Endothelial cell of umbilical vein (primary cell): ENCODE data around the gene MNS1. TPM values are rescaled to one million over a fixed set of nuclear protein-coding genes. Genes with fewer than 3 reads are reported as not detected.

Experiments used
- BruUV-seq: library from RNA; stranded (reverse); fragments of 400-500 nt; replicated peaks from 2 replicates; lab custom pipeline; 2021; lab: Mats Ljungman, UMichigan
- CTCF ChIA-PET: fragments of 300-600, 350-600 bp; sonication (Branson Sonifier 250); formaldehyde crosslinking; loops from one replicate; lab custom pipeline; 2021; ENCODE audit warnings: antibody characterized with exemption, inconsistent platforms; lab: Charles Lee
- POLR2A ChIA-PET: fragments of 300-600, 350-600 bp; sonication (Branson Sonifier 250); formaldehyde crosslinking; loops from one replicate; lab custom pipeline; 2021; ENCODE audit warnings: antibody characterized with exemption, inconsistent platforms; lab: Charles Lee
- DNase-seq: peaks from one replicate; pipeline ENCODE4 v3.0.0-alpha.2; 2011; ENCODE audit warnings: low read depth, low spot score
- FAIRE-seq: peaks from 2 replicates; lab custom pipeline; 2011; peaks lifted over from hg19 to GRCh38; lab: Jason Lieb, UNC
- H2AFZ ChIP-seq: 2 replicates; pipeline ENCODE4 v1.6.0; 2012; ENCODE audit warnings: low read depth, low read length, control low read depth, inconsistent platforms
- H3K27ac ChIP-seq: 2 replicates; pipeline ENCODE4 v1.5.1; 2011; ENCODE audit warnings: low read depth, mild to moderate bottlenecking, control low read depth, low read length, moderate library complexity; ENCODE audit not compliant: insufficient read depth
- H3K27me3 ChIP-seq, 2 experiments: 2 replicates each; pipeline versions ENCODE4 v1.6.0 to v1.6.1; 2011; ENCODE audit warnings: low read length in 2 of 2, mixed read lengths in 1 of 2; ENCODE audit not compliant: control insufficient read depth in 2 of 2, insufficient read depth in 2 of 2
- H3K36me3 ChIP-seq, 2 experiments: 2 replicates in 1 of 2; 3 replicates in 1 of 2; pipeline ENCODE4 v1.5.1; 2011; ENCODE audit warnings: low read length in 2 of 2, mild to moderate bottlenecking in 1 of 2, moderate library complexity in 1 of 2; ENCODE audit not compliant: control insufficient read depth in 2 of 2, insufficient read depth in 2 of 2; ENCODE audit errors: extremely low read depth in 1 of 2
- H3K4me1 ChIP-seq: 3 replicates; pipeline ENCODE4 v1.5.1; 2011; ENCODE audit warnings: mild to moderate bottlenecking, low read length; ENCODE audit not compliant: control insufficient read depth, insufficient read depth; ENCODE audit errors: extremely low read depth
- H3K4me2 ChIP-seq: 2 replicates; pipeline ENCODE4 v1.6.1; 2011; ENCODE audit warnings: low read length, control low read depth, mixed read lengths; ENCODE audit not compliant: insufficient read depth
- H3K4me3 ChIP-seq, 3 experiments: fragments of 200-600 bp in 1 of 3; sonication (generic), shearing (Covaris generic) in 1 of 3; replicated peaks in 1 of 3; 2 replicates each; pipeline ENCODE4 v1.5.1; 2011 to 2016; ENCODE audit warnings: control low read depth in 3 of 3, low read length in 3 of 3, mild to moderate bottlenecking in 2 of 3, inconsistent platforms in 1 of 3, low read depth in 1 of 3, moderate library complexity in 1 of 3; ENCODE audit not compliant: insufficient read depth in 1 of 3
- H3K79me2 ChIP-seq: 2 replicates; pipeline ENCODE4 v1.6.0; 2012; ENCODE audit warnings: low read length, inconsistent platforms; ENCODE audit not compliant: control insufficient read depth, insufficient read depth
- H3K9ac ChIP-seq: replicated peaks from 2 replicates; pipeline ENCODE3; 2011; ENCODE audit warnings: low read length, control low read depth; ENCODE audit not compliant: insufficient read depth; ENCODE audit errors: extremely low read depth
- H3K9me1 ChIP-seq: replicated peaks from 3 replicates; pipeline ENCODE4 v1.6.0; 2011; ENCODE audit warnings: mild to moderate bottlenecking, low read length; ENCODE audit not compliant: control insufficient read depth, insufficient read depth; ENCODE audit errors: extremely low read depth
- H3K9me3 ChIP-seq: replicated peaks from 2 replicates; pipeline ENCODE4 v1.5.1; 2012; ENCODE audit warnings: low read length, inconsistent platforms; ENCODE audit not compliant: control insufficient read depth, insufficient read depth
- H4K20me1 ChIP-seq: replicated peaks from 2 replicates; pipeline ENCODE3; 2011; ENCODE audit warnings: mild to moderate bottlenecking, low read length; ENCODE audit not compliant: control insufficient read depth, insufficient read depth; ENCODE audit errors: extremely low read depth
- EZH2 ChIP-seq: IDR thresholded peaks from 2 replicates; pipeline ENCODE4 v1.6.1; 2012; ENCODE audit warnings: borderline replicate concordance, low read depth, mild to moderate bottlenecking, moderate library complexity, low read length, inconsistent platforms; ENCODE audit not compliant: severe bottlenecking
- FOS ChIP-seq: IDR thresholded peaks from 2 replicates; pipeline ENCODE4 v1.6.1; 2011; ENCODE audit warnings: mild to moderate bottlenecking, low read length, moderate library complexity, borderline replicate concordance; ENCODE audit not compliant: insufficient read depth
- GATA2 ChIP-seq: IDR thresholded peaks from 2 replicates; pipeline ENCODE4 v1.7.0; 2011; ENCODE audit warnings: low read depth, mild to moderate bottlenecking, moderate library complexity, mixed read lengths, low read length; ENCODE audit not compliant: insufficient read length, insufficient read depth
- JUN ChIP-seq: IDR thresholded peaks from 2 replicates; pipeline ENCODE4 v1.6.1; 2011; ENCODE audit warnings: borderline replicate concordance, low read depth; ENCODE audit not compliant: insufficient read length, insufficient read depth
- MYC ChIP-seq: IDR thresholded peaks from one replicate; pipeline ENCODE4 v1.6.1; 2011; ENCODE audit warnings: mild to moderate bottlenecking, low read depth, low read length
- POLR2A ChIP-seq: IDR thresholded peaks from 2 replicates; pipeline ENCODE4 v1.6.1; 2012; ENCODE audit warnings: low read depth, mild to moderate bottlenecking, control low read depth, low read length
- POLR2AphosphoS5 ChIP-seq: IDR thresholded peaks from 2 replicates; pipeline ENCODE4 v1.6.1; 2012; ENCODE audit warnings: low read depth, mild to moderate bottlenecking, control low read depth, low read length, moderate library complexity; ENCODE audit not compliant: insufficient read depth
- dilution Hi-C: fragments of 300-500 bp; cut with MboI; formaldehyde crosslinking; loops from one replicate; pipeline ENCODE4 v1.15.0; 2019; ENCODE audit warnings: low sequenced_read_pairs; ENCODE audit not compliant: extremely low pct_ligation_motif_present
- intact Hi-C: fragments of 100-400 bp; cut with micrococcal nuclease; formaldehyde crosslinking; loops from one replicate; pipeline ENCODE4 v1.10.0; 2022
- polyA plus RNA-seq, 4 experiments: library from polyadenylated mRNA; depleted of rRNA in 3 of 4; stranded (reverse) in 3 of 4; unstranded in 1 of 4; fragments of >200 nt; gene quantifications; 2 replicates each; pipeline versions ENCODE4 v1.2.1 to v1.2.3, GENCODE V29; 2011 to 2012; ENCODE audit warnings: missing spikeins in 1 of 4
- total RNA-seq: library from RNA; stranded (reverse); gene quantifications from 2 replicates; pipeline ENCODE4 v1.2.3, GENCODE V29; 2021
- TF ChIP-seq, protein P1 (sequence below): IDR thresholded peaks from 2 replicates; pipeline ENCODE4 v1.6.1; 2011; ENCODE audit not compliant: insufficient read depth, insufficient read length
- TF ChIP-seq, protein P2 (sequence below), 2 donors: IDR thresholded peaks; 1 replicate in 1 of 2; 2 replicates in 1 of 2; pipeline ENCODE4 v1.5.1; 2011; ENCODE audit warnings: low read length in 2 of 2, mild to moderate bottlenecking in 2 of 2, moderate library complexity in 2 of 2, control low read depth in 1 of 2, inconsistent platforms in 1 of 2, low read depth in 1 of 2; ENCODE audit not compliant: insufficient read depth in 1 of 2; ENCODE audit errors: extremely low read depth in 1 of 2

The MNS1 gene
- total and polyA plus RNA-seq, 2 donors (not counting 3 experiments of a cell fraction or from before 2014, with no cell fraction given): 0.25 to 2.6 TPM

DNA sequence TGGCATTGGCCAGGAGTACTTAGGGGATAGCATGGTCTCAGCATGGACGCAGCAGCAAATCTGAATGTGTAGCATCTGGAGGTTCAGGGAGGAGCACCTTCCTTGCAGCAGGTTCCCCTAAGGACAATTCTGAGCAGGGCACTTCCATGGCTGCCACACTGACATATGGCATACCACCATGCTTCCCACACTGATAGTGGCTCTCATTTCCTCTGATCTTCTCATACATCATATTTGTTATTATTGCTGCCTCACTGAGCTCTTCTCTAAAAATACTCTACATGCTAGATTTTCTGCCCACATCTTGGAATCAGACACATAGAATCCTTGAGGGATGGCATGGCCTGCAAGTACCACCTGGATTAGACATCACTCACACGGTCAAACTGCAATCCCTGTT, 7.3 kb upstream of the MNS1 start:
- Histone ChIP-seq H3K4me1 (no peaks in the 10 kb centered on the region), H3K9ac (no peak overlapping the region), H4K20me1 (no peaks in the 10 kb centered on the region), H3K27me3 (peaks cover 15 to 29% of the 10 kb centered on the region in 2 experiments), H3K27ac (no peak overlapping the region), H3K9me1 (no peaks in the 10 kb centered on the region), H2AFZ (no peak overlapping the region), H3K4me3 (no peak overlapping the region), H3K4me2 (no peak overlapping the region), H3K9me3 (no peaks in the 10 kb centered on the region), H3K36me3 (no peaks in the 10 kb centered on the region), H3K79me2 (no peaks in the 10 kb centered on the region)
- dilution Hi-C loops (no loop called here), intact Hi-C loops (no loop called here)
- POLR2A ChIA-PET: no interaction called here
- no peak for FAIRE-seq
- BruUV-seq: no TSS peak
- no peak for DNase-seq
- TF ChIP-seq FOS (no peak), POLR2A (no peak), MYC (no peak), POLR2AphosphoS5 (no peak), GATA2 (no peak), JUN (no peak)
- TF ChIP-seq, protein P1, sequence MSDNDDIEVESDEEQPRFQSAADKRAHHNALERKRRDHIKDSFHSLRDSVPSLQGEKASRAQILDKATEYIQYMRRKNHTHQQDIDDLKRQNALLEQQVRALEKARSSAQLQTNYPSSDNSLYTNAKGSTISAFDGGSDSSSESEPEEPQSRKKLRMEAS: no peak
- CTCF ChIA-PET: interaction anchor here (1.1 kb wide), 1 partner anchor 19 kb away, joined by 3 read pairs; no protein-coding TSS in a partner anchor

DNA sequence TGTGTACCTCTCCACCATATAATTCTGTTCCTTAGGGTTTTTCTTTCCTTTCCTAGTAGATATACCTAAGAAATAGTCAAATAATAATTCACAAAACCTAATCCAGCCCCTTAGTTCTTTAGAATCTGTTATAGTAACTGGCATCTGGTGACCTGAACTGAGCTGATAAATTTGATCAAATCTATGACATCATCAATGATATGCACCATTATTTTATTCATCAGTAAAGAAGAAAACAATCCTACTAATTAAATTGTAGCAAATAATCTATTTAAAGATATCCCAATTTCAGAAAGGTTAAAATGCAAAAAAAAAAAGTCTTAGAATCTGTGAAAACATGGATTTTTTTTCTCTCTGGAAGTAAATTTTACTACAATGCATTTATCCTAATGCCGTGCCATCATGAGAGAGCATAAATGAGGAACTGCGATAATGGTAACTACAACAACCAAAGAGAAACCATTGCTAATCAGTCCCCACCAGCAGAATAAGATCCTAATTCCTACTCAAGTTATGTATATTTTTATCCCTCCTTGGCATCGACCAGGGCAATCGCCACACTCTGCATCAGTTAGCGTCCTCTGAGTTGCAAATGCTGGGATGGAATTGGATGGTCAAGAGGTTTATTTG, 6.6 kb upstream of the MNS1 start:
- TF ChIP-seq EZH2 (no peak), MYC (no peak), FOS (no peak), GATA2 (no peak), JUN (no peak), POLR2AphosphoS5 (no peak), POLR2A (no peak)
- TF ChIP-seq, protein P2, sequence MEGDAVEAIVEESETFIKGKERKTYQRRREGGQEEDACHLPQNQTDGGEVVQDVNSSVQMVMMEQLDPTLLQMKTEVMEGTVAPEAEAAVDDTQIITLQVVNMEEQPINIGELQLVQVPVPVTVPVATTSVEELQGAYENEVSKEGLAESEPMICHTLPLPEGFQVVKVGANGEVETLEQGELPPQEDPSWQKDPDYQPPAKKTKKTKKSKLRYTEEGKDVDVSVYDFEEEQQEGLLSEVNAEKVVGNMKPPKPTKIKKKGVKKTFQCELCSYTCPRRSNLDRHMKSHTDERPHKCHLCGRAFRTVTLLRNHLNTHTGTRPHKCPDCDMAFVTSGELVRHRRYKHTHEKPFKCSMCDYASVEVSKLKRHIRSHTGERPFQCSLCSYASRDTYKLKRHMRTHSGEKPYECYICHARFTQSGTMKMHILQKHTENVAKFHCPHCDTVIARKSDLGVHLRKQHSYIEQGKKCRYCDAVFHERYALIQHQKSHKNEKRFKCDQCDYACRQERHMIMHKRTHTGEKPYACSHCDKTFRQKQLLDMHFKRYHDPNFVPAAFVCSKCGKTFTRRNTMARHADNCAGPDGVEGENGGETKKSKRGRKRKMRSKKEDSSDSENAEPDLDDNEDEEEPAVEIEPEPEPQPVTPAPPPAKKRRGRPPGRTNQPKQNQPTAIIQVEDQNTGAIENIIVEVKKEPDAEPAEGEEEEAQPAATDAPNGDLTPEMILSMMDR (IDR thresholded peaks at IDR 0.05; ENCODE audit: extremely low read depth in 1 of 2, insufficient read depth in 1 of 2, low read depth in 1 of 2, low read length in 2 of 2): no peak
- TF ChIP-seq, protein P1: no peak
- no peak overlapping the region for H3K9ac ChIP-seq
- DNase-seq: no peak
- H3K27me3 ChIP-seq: peaks cover 15 to 26% of the 10 kb centered on the region in 2 experiments
- no peaks in the 10 kb centered on the region for H3K4me1 ChIP-seq
- no peak overlapping the region for H2AFZ ChIP-seq
- CTCF ChIA-PET: interaction anchor here (1.1 kb wide), 1 partner anchor 19 kb away, joined by 3 read pairs; no protein-coding TSS in a partner anchor
- H3K36me3 ChIP-seq: no peaks in the 10 kb centered on the region
- no peak overlapping the region for H3K4me2 ChIP-seq
- FAIRE-seq: no peak
- POLR2A ChIA-PET: no interaction called here
- no peaks in the 10 kb centered on the region for H3K9me1 ChIP-seq
- H3K4me3 ChIP-seq: no peak overlapping the region
- no TSS peak for BruUV-seq
- no peak overlapping the region for H3K27ac ChIP-seq
- no peaks in the 10 kb centered on the region for H4K20me1 ChIP-seq
- no peaks in the 10 kb centered on the region for H3K79me2 ChIP-seq
- no peaks in the 10 kb centered on the region for H3K9me3 ChIP-seq
- intact Hi-C loops: no loop called here
- dilution Hi-C loops: no loop called here
